Measurements from ENCODE around the gene RBMS1.

The RBMS1 gene

DNA sequence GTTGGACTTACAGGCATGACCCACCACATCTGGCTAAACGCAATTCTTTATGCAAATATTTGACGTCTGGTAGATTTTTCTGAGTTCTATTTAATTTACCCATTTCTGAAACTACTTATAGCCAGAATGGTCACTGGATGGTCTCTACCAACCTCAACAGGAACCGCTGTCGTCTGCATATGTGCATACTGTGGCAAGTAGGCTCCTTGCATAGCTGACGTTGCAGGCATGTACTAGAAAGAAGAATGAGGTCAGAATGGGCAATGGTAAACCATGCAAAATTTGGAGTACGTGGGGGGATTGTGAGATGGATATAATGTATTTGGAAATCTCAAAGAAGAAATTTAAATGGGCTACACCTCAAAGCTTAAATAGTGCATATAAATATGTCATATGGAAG lies 216.5 kb downstream of the RBMS1 start:
- no peak for DNase-seq (ENCODE audit: low read depth)
- H3K4me3 ChIP-seq (ENCODE audit: low read depth, low read length), result no peak overlapping the region
- TF ChIP-seq, protein P1, sequence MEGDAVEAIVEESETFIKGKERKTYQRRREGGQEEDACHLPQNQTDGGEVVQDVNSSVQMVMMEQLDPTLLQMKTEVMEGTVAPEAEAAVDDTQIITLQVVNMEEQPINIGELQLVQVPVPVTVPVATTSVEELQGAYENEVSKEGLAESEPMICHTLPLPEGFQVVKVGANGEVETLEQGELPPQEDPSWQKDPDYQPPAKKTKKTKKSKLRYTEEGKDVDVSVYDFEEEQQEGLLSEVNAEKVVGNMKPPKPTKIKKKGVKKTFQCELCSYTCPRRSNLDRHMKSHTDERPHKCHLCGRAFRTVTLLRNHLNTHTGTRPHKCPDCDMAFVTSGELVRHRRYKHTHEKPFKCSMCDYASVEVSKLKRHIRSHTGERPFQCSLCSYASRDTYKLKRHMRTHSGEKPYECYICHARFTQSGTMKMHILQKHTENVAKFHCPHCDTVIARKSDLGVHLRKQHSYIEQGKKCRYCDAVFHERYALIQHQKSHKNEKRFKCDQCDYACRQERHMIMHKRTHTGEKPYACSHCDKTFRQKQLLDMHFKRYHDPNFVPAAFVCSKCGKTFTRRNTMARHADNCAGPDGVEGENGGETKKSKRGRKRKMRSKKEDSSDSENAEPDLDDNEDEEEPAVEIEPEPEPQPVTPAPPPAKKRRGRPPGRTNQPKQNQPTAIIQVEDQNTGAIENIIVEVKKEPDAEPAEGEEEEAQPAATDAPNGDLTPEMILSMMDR (IDR thresholded peaks at IDR 0.05; ENCODE audit: control insufficient read depth, extremely low read depth, insufficient read depth), result no peak

DNA sequence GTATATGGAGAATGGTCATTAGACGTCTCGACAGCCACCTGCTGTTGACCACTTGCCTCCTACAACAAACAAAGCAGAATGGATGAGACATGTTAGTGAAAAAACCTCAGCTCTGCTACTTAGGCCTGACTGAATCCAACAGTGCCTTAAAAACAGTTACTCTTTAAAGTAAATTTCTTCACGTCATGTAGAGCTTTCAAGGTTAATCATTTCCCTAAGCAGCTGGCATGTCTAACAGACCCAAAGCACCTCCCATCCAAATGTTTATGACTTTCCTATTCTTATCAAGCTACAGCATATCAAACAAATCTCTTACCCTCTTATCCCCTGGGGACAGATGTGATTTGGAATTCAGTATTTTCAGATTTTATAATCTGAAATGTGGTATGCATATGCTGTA lies 218.0 kb downstream of the RBMS1 start:
- no peak overlapping the region for H3K4me3 ChIP-seq (ENCODE audit: low read depth, low read length)
- DNase-seq (ENCODE audit: low read depth), result no peak
- TF ChIP-seq, protein P1 (IDR thresholded peaks at IDR 0.05; ENCODE audit: control insufficient read depth, extremely low read depth, insufficient read depth), result no peak

DNA sequence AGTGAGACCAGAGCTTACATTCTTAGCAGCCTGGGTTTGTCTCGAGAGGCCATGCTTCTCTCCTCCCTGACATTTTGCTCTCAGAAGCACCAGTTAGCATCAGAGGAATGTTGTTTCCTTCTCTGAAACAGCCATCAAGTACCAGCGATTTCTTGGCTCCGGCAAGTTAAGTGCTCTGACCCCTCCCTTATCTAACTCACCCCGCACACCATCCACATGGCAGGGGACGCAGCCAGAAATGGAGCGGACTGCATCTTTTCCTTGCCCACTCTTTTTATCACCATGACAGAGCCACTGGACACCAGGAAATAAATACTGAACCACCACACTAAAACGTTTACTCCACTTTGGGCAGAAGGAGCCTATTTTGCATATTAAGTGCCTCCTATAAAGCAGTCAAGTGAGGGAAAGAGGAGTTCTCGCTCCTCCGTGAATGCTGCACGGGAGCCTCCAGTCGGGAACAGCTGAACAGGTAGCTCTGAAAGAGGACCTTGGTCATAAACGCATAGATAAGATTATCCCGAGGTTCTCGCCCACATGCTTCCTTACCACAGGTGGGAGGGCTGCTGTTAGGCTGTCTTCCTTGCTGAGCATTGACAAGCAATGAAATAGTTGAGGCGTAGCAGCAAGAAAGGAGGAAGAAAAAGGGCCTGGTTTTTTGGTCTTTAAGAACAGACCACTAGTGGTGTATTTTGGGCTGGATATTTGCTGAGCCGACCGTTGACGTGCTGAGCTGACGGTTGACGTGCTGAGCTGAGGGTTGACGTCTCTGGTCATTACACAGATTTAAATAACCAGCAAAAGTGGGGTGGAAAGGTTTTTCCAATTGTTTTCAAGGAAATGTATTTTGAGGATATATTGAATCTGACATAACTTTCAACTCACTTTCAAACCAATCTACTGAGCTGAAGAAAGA lies 222.2 kb downstream of the RBMS1 start:
- H3K4me3 ChIP-seq (ENCODE audit: low read depth, low read length), result no peak overlapping the region
- TF ChIP-seq, protein P1 (IDR thresholded peaks at IDR 0.05; ENCODE audit: control insufficient read depth, extremely low read depth, insufficient read depth), result no peak
- no peak for DNase-seq (ENCODE audit: low read depth)

DNA sequence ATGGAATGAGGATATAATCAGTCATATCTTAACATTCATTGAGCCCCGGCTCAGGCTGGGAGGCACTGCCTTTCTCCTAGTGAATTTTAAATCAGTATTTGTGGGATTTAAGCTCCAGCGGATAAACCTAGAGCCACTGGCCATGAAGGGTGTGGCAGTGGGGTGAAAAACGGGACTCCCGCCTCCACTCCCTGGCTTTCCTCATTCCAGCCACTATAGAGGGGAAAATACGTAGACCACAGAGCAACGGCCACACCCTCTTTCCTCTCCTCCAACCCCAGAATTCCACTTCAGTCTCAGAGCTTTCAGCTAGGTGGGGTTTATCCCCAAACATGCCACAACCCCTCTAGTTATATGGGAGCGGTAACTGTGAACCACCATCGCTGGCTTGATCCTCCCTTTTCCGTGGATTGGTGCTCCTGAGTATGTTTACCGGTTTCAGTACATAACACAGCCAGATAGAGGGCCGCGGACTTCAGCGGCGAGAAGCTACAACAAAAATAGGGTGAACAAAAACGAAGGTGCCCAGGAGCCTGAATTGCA lies 223.0 kb downstream of the RBMS1 start:
- no peak overlapping the region for H3K4me3 ChIP-seq (ENCODE audit: low read depth, low read length)
- TF ChIP-seq, protein P1 (IDR thresholded peaks at IDR 0.05; ENCODE audit: control insufficient read depth, extremely low read depth, insufficient read depth), result no peak
- DNase-seq (ENCODE audit: low read depth), result no peak

DNA sequence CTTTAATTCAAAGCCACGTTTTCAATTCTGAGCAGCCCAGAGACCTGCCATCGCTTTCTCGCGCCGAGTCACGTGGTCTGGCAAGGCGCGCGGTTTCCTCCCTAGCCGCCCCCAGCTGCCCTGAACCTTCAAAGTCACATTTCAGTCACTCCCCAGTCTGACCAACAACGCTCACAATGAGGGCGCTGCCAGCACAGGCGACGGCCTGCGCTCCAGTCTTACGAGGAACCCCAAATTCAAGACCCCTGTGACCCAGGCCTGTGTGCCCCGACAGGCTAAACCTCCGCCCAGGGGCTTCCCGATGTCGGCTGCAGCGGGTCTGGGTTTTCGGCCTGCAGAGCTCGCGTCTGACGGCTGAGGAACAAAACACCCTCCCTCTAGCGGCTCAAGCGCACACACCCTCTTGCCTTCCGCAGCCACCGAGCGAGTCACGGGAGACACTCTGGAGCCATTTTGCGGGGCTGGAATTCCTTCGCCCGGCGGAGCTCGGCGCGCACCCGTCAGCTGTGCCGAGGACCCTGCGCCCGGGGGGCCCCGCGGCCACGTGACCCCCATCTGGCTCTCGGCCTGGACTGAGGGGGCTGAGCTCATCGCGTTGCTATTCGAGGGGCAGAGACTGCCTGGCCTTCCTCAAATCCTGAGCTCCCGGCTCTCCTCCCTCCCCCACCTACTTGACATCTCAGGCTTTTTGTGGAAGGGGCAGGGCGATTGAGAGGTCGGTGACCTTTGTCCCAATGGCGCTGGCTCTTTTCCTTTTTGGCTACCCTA lies 223.6 kb downstream of the RBMS1 start:
- H3K4me3 ChIP-seq (ENCODE audit: low read depth, low read length), result no peak overlapping the region
- TF ChIP-seq, protein P1 (IDR thresholded peaks at IDR 0.05; ENCODE audit: control insufficient read depth, extremely low read depth, insufficient read depth), result peak; percentile 17; the same call in 1 of the 2 replicates
- no peak for DNase-seq (ENCODE audit: low read depth)

DNA sequence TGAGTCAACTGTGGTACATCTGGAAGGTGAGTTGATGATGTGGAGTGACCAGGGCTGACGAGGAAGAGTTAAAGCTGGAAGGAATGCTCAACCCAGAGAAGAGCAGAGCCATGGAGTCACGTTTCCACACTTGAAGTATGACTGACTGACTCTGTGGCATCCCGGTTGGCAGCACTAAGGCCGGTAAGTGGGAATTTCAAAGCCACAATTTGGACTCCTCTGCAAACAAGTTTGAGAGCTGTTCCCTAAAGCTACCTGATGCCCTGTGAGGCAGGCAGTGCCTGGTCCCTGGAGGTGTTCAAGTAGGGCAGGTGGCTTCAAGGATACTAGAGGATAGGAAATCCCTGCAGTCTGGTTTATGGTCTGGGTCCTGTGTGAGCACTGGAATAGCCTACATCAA lies 224.2 kb downstream of the RBMS1 start:
- no peak overlapping the region for H3K4me3 ChIP-seq (ENCODE audit: low read depth, low read length)
- DNase-seq (ENCODE audit: low read depth), result no peak
- TF ChIP-seq, protein P1 (IDR thresholded peaks at IDR 0.05; ENCODE audit: control insufficient read depth, extremely low read depth, insufficient read depth), result no peak

Measured in LNCaP clone FGC (cell line).